D341Med (cell line): ENCODE measurements around the gene CDKL5.

Source experiments
- DNase-seq: peaks from one replicate; pipeline ENCODE4 v3.0.0; 2012; ENCODE audit warnings: low spot score

The CDKL5 gene

DNA sequence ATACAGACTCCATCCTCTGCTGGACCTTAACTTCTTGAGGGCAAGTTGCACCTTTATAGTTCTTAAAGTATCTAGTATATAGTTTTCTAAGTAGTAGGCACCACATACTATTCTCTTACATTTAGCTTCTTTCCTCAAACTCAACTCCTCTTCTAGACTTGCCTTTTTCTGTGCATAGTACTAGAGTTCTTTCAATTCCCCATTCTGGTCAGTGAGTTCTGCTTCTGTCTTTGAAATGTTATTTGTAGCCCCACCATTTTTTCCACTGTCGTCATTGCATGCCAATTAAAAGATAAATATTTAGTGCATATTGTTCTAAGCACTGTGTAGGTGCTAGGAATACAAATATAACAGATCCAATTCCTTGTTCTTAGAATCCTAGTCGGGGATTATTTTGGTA, 31.6 kb downstream of the CDKL5 start:
- no peak for DNase-seq

GRCh38 chrX:18461431-18461830, 36.0 kb downstream of the CDKL5 start:
- DNase-seq = no peak

DNA sequence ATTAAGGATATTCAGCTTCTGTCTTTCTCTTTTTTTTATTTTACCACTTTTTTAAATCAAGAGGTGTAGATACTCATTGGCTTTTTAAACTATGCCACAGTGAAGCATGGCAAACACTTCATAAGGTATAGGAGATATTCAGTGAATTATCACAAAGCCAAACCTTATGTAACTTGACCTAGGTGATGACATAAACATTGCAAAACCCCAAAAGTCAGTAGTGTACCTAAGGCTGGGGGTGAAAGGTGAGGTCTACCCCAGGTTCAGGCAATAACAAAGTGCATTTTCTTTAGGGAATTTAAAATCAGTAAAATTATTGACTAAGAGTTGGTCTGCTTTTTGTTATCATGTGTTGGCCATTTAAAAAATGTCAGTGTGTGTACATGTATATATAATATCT, 39.1 kb downstream of the CDKL5 start:
- DNase-seq = no peak

DNA sequence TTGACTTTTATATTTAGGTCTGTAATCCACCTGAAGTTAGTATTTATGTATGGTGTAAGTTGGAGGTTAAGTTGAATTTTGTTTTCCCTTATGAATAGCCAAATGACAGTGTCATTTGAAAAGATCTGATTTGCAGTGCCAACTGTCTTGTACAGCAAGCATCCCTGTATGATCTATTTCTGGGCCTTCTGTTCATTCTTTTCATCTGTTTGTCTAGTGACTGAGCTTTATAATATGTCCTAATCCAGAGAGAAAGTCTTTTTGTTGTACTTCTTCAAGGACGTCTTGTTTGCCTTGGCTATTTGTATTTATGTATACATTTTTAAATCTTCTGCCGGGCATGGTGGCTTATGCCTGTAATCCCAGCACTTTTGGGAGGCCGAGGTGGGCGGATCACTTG, 39.6 kb downstream of the CDKL5 start:
- DNase-seq = no peak

DNA sequence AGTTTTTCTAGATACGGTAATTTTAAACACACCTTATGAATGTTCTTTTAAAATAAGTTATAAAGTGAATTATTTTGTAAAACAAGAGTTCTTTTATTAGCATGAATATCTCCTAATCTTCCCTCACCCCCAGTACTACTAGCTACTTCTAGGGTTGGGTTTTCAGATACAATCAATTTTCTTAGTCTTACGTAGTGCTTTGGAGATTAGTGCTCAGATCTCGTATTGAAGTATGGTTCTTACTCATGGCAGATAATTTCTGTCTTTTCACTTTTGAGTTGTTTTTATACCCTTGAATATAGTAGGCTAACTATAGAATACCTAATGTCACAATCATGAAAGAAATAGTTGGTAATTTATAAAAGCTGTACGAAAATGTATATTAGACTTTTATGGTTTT, 43.2 kb downstream of the CDKL5 start:
- no peak for DNase-seq

GRCh38 chrX:18471296-18471695, 45.9 kb downstream of the CDKL5 start:
- DNase-seq = no peak

DNA sequence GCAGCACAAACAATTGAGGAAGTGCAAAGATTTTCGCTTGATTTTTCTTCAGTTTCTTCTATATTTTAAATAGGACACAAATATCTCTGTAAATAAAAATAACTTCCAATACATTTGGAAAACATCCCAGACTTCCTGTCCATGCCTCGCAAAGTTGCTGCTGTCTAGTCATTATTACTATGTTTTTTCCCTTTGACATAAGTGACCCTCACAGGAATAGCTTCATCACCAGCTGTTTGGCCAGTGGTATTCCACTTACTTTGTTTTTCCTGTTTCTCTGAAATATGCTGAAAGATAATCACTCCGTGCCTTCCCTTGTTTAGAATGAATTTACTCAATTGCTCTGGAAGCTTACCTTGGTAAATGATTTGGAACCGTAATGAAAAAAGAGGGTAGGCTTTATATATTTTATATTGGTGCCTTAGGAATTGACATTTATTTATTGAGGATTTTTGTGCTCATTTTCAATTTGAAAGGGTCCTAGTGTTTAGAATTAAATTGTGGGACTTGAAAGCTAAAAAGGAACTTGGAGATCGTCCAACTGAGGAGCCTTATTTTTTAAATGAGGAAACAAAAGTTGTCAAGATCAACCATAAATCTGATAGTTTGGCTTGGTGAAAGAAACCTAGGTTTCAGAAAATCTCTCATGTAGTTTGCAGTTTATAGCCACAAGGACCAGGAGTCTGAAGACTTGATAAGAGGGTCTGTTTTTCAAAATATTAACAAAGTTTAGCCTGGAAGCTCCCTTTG, 65.6 kb downstream of the CDKL5 start:
- no peak for DNase-seq

DNA sequence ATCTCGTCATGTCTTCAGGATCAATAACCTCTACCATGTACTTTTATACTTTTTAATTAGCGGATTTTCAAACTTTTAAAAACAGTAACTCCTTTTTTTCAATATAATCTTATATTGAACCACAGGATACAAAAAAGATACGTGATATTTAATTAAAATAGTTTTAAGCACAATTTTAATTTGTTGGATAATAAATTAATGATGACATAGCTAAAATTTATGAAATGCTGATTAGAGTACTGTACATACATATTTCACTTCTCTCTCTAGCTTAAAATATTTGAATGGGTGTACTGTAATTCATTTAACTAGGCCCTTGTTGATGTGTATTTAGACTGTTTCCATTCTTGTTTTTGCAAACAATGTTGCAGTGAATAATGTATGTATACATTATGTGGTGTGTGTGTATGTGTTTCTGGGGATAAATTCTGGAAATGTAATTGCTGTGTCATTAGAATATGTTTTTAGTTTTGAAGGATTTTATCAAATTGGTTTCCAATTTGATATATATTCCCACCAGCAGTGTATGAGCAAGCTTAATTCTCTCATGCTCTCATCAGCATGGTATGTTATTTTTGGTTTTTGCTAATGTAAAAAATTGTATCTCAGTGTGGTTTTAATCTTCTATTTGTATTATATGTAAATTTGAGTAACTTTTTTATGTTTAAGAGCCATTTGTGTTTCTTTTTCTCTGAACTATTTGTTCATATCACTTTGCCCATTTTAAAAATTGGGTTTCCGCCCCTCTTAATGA, 66.4 kb downstream of the CDKL5 start:
- no peak for DNase-seq

- no peak for DNase-seq
Measured at GRCh38 chrX:18534949-18535348, 109.5 kb downstream of the CDKL5 start.

DNA sequence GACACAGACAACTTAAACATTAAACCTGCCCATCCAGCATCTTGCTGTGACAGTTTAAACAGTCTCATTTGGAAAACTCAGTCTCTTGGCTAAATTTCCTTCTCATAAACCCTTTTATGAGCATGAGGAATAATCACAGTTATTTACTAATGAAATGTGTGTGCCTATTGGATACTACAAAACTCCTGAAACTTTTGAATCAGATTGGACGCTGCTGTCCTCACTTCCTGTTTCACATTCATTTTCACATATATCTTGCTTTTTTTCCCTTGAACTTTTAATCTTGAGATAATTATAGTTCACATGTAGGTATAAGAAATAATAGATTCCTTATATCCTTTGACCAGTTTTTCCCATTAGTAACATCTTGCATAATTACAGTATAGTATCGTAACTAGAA, 111.7 kb downstream of the CDKL5 start:
- no peak for DNase-seq

DNA sequence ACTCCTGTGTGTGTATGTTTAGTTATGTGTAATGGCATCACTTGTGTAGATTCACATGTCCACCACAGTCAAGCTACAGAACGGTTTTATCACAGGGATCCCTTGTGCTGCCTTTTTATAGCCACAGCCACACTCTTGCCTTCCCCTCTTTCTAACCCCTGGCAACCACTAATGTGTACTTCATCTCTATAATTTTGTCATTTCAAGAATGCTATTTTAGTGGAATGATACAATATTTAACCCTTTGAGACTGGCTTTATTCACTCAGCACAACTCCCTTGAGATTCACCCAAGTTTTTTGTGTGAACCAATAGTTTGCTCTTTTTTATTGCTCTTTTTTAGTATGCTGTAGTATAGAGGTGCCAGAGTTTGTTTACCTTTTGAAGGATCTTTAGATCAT, 112.1 kb downstream of the CDKL5 start:
- DNase-seq = no peak

- DNase-seq = no peak
Measured at GRCh38 chrX:18542131-18542530, 116.7 kb downstream of the CDKL5 start.

DNA sequence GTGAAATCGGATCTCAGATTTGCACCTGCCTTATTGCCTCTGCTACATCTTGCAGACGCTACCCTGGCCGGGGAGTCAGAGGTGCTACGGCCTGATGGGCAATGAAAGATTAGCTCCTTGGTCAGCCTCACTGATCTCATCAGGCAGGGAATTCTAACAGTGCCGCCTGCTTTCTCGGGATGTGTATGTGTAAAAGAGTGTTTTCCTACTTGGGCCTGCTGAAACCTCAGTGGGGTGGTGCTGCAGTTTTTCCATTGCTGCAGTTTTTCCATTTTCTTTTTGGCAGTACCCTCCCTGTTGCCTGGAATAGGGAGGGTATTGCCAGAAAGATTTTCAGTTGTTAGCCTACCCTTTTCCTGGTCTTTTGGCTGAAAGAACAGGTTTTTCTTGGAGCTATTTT, 117.5 kb downstream of the CDKL5 start:
- DNase-seq = no peak

DNA sequence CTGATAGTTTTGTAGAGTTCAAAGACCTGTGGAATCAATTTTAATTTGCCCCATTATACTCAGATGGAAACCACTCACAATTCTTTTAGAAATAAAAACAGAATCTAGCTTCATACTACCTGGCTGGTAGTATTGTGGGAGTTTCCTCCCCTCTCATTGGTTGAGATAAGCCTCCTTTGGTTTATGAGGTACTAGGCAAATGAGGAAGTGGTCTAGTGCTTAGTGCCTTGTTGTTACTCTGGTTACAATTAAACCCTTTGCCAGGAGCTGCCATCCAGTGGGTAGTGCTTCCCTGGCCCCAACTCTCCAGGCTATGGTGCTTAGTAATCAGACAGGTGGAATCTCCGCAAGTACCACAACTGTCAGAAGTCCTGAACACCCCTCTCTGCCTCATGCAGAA, 118.3 kb downstream of the CDKL5 start:
- no peak for DNase-seq

DNA sequence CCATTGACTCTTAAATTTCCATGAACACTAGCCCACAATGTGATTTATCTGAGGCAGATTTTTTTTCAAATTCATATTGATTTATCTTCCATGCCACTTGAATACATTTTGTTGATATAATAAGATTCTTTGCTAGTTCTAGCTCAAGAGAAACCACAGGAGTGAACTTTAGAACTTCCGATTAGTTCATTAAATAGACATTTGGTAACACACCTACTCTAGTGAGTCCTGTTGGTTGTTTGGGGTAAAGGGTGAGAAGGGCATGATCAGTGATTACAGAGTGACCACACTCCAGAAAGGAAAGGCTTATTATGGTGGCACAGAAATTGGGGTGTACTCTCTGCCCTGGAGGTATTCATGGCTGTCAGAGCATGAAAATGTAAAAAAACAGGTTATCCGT, 120.4 kb downstream of the CDKL5 start:
- no peak for DNase-seq

DNA sequence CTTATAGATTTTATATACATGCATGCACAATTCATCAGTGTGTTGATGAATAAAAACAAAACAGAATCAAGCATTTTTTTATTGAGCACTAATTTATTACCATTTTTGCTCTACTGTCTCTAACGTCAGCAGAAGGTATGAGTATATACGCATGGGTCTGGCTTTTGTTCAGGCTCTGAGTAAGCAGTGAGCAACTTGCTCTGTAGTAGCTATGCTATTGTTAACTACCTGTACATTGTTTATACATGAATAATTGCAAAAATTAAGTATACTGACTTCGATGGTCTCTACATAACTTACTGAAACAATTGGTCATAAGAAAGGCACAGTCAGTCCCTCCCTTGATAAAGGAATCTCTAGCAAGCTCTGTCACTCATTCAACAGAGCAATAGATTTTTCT, 123.6 kb downstream of the CDKL5 start:
- no peak for DNase-seq

GRCh38 chrX:18549643-18550042, 124.2 kb downstream of the CDKL5 start:
- DNase-seq = no peak

DNA sequence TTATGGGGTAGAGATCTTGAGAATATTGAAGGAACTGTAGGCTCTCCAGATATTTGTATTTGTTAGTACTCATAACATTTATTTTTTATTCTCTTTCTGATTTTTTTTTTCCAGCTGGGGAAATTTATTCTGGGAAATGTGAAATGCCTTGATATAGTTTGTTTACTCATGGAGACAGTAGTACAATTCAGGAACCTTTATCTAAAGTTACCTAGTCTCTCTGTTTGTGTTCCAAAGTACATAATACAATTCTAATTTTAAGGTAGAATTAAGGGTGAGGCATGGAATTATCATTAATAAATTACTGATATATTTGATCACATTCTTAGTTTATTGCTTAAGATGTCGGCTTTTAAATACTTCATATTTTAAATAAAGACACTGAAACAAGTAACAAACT, 132.5 kb downstream of the CDKL5 start:
- DNase-seq = no peak

- DNase-seq = no peak
Measured at GRCh38 chrX:18558799-18559198, 133.4 kb downstream of the CDKL5 start.

- no peak for DNase-seq
Measured at GRCh38 chrX:18561020-18561419, 135.6 kb downstream of the CDKL5 start.

DNA sequence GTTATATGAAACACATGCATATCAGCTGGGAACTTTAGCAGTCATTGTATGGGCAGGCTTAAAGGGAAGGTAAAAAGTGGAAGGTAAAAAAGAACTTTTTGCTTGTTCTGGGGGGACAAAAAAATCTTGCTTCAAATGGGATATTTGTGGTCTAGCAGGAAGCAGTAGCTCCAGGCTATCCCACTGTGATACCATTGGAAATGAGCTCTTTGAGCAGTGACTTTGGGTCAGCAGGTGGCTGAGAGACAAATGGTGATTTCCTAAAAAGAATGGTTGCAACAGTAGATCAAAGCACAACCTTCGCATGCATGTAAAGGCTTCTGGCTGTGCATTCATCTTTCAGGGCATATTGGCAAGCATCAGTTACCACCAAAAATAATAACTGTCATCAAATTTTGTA, 140.3 kb downstream of the CDKL5 start:
- DNase-seq = no peak

GRCh38 chrX:18566748-18567147, 141.3 kb downstream of the CDKL5 start:
- no peak for DNase-seq

- DNase-seq = no peak
Measured at GRCh38 chrX:18573556-18573955, 148.1 kb downstream of the CDKL5 start.

DNA sequence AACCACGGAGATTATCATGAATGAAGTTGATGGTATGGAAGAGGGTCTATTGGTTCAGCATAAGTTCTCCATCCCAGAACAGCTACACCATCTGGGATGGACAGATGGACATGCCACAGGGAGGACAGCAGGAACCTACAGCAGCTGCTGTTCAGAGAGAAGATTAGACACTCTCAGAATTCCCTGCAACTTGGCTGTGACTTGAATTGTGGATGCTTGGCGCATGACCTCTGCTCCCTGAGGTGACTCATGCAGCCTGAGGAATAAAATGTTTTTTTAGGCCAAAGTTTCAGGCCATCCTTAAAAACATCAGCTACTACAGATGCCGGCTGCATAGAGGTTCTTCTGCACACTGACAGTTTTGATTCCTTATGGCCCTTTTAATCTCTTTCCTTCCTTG, 149.2 kb downstream of the CDKL5 start:
- DNase-seq = peak; percentile 10
